ENCODE results near the gene ENOX1. TPM values are rescaled to one million over a fixed set of nuclear protein-coding genes. Genes with fewer than 3 reads are reported as not detected.

ENOX1 gene
- polyA plus RNA-seq, 3 donors: 0.04 TPM; not detected in 2

DNA sequence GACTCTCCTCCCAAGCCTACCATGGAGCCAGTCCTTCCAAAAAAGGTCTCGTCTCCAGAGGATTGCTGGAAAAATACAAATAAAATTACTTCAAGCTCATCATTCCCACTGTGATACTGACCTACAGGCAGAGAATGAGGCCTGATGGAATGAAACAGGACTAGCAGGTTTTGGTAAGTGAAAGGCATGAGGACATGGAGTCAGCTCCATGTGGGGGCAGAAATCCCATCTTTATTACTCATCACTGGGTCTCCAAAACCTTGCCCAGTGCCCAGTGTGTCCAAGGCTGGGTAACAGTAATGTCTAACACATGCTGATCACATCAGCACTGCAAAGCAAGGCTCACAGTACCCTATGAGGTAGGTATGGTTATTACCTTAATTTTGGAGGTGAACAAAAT is 528.0 kb downstream of the ENOX1 start:
- intact Hi-C loops (cut with micrococcal nuclease): no loop called here
- Histone ChIP-seq H3K9ac (ENCODE audit: insufficient read depth, low read length, poor library complexity, severe bottlenecking) (no peak overlapping the region), H3K4me3 (replicated peaks in 1 of 3; ENCODE audit: low read depth in 2 of 3, low read length in 3 of 3) (no peak overlapping the region), H3K4me1 (ENCODE audit: control insufficient read depth in 1 of 2, insufficient read depth in 2 of 2, low read length in 2 of 2) (no peaks in the 10 kb centered on the region), H3K9me3 (replicated peaks in 1 of 2; ENCODE audit: control insufficient read depth in 1 of 2, insufficient read depth in 1 of 2, low read length in 2 of 2) (no peaks in the 10 kb centered on the region), H3K27ac (ENCODE audit: low read depth in 1 of 2, low read length in 2 of 2) (no peak overlapping the region), H4K20me1 (ENCODE audit: insufficient read depth, low read length) (no peaks in the 10 kb centered on the region), H2AFZ (ENCODE audit: insufficient read depth, low read depth, low read length, poor library complexity, severe bottlenecking) (no peak overlapping the region), H3K4me2 (replicated peaks; ENCODE audit: extremely low read depth, low read length, poor library complexity, severe bottlenecking) (no peak overlapping the region), H3K27me3 (ENCODE audit: control insufficient read depth in 2 of 2, insufficient read depth in 2 of 2, low read length in 2 of 2) (no peaks in the 10 kb centered on the region), H3K36me3 (replicated peaks in 1 of 2; ENCODE audit: control insufficient read depth in 1 of 2, insufficient read depth in 2 of 2, low read length in 2 of 2) (no peaks in the 10 kb centered on the region), H3K79me2 (ENCODE audit: insufficient read depth, low read length) (no peaks in the 10 kb centered on the region)
- Mint-ChIP-seq H3K9me3 (peaks cover 0 to 4% (median 0%) of the 10 kb centered on the region in 7 donors), H3K27me3 (ENCODE audit: low read depth in 3 of 3) (peaks cover 0 to 3% (median 0%) of the 10 kb centered on the region in 3 donors), H3K27ac (no peak overlapping the region), H3K4me3 (no peak overlapping the region), H3K4me1 (no peaks in the 10 kb centered on the region), H3K36me3 (no peaks in the 10 kb centered on the region)
- WGBS (ENCODE audit: insufficient coverage): no CpG with 5 or more reads among the region's 1 CpG
- DNase-seq: no peak
- TF ChIP-seq, protein P1, sequence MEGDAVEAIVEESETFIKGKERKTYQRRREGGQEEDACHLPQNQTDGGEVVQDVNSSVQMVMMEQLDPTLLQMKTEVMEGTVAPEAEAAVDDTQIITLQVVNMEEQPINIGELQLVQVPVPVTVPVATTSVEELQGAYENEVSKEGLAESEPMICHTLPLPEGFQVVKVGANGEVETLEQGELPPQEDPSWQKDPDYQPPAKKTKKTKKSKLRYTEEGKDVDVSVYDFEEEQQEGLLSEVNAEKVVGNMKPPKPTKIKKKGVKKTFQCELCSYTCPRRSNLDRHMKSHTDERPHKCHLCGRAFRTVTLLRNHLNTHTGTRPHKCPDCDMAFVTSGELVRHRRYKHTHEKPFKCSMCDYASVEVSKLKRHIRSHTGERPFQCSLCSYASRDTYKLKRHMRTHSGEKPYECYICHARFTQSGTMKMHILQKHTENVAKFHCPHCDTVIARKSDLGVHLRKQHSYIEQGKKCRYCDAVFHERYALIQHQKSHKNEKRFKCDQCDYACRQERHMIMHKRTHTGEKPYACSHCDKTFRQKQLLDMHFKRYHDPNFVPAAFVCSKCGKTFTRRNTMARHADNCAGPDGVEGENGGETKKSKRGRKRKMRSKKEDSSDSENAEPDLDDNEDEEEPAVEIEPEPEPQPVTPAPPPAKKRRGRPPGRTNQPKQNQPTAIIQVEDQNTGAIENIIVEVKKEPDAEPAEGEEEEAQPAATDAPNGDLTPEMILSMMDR (IDR thresholded peaks at IDR 0.05): no peak

DNA sequence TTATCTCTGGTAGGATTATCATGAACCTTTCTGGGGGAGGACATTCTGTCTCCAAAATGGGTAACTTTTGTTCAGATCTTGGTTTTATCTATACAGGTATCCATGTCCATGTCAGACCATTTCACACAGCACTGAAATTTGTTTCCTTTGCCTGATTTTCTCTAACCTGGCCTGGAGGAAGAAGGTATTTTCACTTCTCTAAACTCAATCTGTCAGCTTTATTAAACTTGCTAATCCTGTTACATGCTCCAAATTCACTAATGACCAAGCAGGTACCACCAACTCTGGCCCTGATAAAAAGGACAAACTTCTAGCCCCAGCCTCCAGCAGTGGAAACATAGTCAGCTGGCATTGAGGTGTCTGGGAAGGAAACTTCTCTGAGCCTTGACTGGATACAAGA is 529.0 kb downstream of the ENOX1 start:
- no peak for DNase-seq
- TF ChIP-seq, protein P1 (IDR thresholded peaks at IDR 0.05): no peak
- Mint-ChIP-seq H3K4me1 (no peaks in the 10 kb centered on the region), H3K36me3 (no peaks in the 10 kb centered on the region), H3K27me3 (ENCODE audit: low read depth in 3 of 3) (peaks cover 0 to 1% (median 1%) of the 10 kb centered on the region in 3 donors), H3K4me3 (no peak overlapping the region), H3K9me3 (peaks cover 0 to 4% (median 0%) of the 10 kb centered on the region in 7 donors), H3K27ac (no peak overlapping the region)
- no peak overlapping the region for H3K9ac ChIP-seq (ENCODE audit: insufficient read depth, low read length, poor library complexity, severe bottlenecking)
- no peak overlapping the region for H2AFZ ChIP-seq (ENCODE audit: insufficient read depth, low read depth, low read length, poor library complexity, severe bottlenecking)
- H4K20me1 ChIP-seq (ENCODE audit: insufficient read depth, low read length): no peaks in the 10 kb centered on the region
- no peaks in the 10 kb centered on the region for H3K9me3 ChIP-seq (replicated peaks in 1 of 2; ENCODE audit: control insufficient read depth in 1 of 2, insufficient read depth in 1 of 2, low read length in 2 of 2)
- H3K4me3 ChIP-seq (replicated peaks in 1 of 3; ENCODE audit: low read depth in 2 of 3, low read length in 3 of 3): no peak overlapping the region
- no peaks in the 10 kb centered on the region for H3K79me2 ChIP-seq (ENCODE audit: insufficient read depth, low read length)
- no peak overlapping the region for H3K27ac ChIP-seq (ENCODE audit: low read depth in 1 of 2, low read length in 2 of 2)
- H3K4me2 ChIP-seq (replicated peaks; ENCODE audit: extremely low read depth, low read length, poor library complexity, severe bottlenecking): no peak overlapping the region
- intact Hi-C loops (cut with micrococcal nuclease): no loop called here
- H3K36me3 ChIP-seq (replicated peaks in 1 of 2; ENCODE audit: control insufficient read depth in 1 of 2, insufficient read depth in 2 of 2, low read length in 2 of 2): no peaks in the 10 kb centered on the region
- no peaks in the 10 kb centered on the region for H3K4me1 ChIP-seq (ENCODE audit: control insufficient read depth in 1 of 2, insufficient read depth in 2 of 2, low read length in 2 of 2)
- no peaks in the 10 kb centered on the region for H3K27me3 ChIP-seq (ENCODE audit: control insufficient read depth in 2 of 2, insufficient read depth in 2 of 2, low read length in 2 of 2)
